ENCODE measurements around the gene CD200R1. TPM values are rescaled to one million over a fixed set of nuclear protein-coding genes. Genes with fewer than 3 reads are reported as not detected.

The CD200R1 gene
- total RNA-seq, 4 donors from 2014 or later, result 3.0 to 7.3 (median 6.2) TPM

DNA sequence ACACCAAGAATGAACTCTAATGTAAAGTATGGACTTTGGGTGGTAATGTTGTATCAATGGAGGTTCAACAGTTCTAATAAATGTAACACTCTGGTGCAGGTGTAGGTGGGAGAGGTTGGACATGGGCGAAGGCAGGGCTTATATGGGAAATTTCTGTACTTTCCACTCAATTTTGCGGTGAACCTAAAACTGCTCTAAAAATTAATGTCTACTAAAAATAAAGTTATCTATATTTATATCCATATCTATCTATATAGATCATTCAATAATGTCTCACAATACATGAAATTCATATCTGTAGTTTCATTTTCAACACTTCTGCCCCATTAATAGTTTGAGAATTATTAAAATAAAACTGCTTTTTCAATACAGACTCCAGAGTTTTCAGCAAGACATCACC, 49.3 kb downstream of the CD200R1 start:
- TF ChIP-seq, protein P1, sequence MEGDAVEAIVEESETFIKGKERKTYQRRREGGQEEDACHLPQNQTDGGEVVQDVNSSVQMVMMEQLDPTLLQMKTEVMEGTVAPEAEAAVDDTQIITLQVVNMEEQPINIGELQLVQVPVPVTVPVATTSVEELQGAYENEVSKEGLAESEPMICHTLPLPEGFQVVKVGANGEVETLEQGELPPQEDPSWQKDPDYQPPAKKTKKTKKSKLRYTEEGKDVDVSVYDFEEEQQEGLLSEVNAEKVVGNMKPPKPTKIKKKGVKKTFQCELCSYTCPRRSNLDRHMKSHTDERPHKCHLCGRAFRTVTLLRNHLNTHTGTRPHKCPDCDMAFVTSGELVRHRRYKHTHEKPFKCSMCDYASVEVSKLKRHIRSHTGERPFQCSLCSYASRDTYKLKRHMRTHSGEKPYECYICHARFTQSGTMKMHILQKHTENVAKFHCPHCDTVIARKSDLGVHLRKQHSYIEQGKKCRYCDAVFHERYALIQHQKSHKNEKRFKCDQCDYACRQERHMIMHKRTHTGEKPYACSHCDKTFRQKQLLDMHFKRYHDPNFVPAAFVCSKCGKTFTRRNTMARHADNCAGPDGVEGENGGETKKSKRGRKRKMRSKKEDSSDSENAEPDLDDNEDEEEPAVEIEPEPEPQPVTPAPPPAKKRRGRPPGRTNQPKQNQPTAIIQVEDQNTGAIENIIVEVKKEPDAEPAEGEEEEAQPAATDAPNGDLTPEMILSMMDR (IDR thresholded peaks at IDR 0.05; ENCODE audit: low read depth), result no peak

GRCh38 chr3:112908252-112908651, 66.7 kb downstream of the CD200R1 start:
- TF ChIP-seq, protein P1 (IDR thresholded peaks at IDR 0.05; ENCODE audit: low read depth), result no peak

DNA sequence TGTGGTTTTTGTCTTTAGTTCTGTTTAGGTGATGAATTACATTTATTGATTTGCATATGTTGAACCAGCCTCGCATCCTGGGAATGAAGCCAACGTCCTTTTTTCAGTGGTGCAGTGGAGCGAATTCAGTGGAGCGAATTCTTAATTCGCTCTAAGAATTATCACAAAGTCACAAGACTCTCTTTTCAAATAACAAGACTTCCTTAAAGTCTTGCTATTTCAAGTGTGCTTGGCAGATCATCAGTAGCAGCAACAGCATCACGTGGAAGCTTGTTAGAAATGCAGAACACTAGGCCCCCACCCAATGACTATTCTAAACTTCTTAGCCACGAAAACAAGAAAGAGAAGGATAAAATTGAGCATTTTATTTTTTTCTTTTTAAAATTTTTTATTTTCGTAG, 70.1 kb downstream of the CD200R1 start:
- TF ChIP-seq, protein P1 (IDR thresholded peaks at IDR 0.05; ENCODE audit: low read depth), result no peak

DNA sequence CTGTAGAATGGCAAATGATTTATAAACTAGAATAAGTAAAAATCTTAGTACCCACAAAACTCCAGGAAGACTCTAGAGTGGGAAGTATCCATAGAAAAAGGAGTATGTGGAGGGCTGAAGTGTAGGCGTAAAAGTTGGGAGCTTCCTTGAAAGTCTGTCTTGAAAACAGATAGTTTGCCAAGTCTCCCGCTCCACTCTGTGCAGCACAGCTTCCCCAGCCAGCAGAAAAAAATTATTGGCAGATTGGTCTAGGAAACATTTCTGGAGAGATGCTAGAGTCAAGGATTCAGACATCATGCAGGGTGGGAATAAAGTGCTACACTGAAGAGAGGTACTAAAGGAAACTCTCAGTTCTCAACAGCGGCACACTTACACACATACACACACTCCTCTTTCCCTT, 74.8 kb downstream of the CD200R1 start:
- TF ChIP-seq, protein P1 (IDR thresholded peaks at IDR 0.05; ENCODE audit: low read depth), result no peak

DNA sequence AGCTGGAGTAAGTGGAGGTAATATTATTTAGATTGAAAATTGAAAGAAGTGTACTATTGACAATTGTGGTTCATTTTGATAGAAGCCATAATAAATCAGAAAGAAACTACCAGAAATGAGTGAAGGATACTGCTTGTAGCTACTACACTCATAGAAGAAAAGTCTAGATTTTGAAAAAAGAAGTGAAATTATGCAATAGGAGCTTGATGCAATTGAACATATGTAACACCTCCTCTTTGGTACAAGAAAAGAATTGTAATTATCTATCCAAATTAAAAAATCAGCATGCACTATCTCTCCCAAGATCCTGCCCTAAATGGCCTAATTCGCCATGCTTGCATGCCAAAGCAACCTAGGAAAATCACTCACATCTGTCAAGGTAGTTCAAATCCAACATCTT, 77.1 kb downstream of the CD200R1 start:
- TF ChIP-seq, protein P1 (IDR thresholded peaks at IDR 0.05; ENCODE audit: low read depth), result no peak

DNA sequence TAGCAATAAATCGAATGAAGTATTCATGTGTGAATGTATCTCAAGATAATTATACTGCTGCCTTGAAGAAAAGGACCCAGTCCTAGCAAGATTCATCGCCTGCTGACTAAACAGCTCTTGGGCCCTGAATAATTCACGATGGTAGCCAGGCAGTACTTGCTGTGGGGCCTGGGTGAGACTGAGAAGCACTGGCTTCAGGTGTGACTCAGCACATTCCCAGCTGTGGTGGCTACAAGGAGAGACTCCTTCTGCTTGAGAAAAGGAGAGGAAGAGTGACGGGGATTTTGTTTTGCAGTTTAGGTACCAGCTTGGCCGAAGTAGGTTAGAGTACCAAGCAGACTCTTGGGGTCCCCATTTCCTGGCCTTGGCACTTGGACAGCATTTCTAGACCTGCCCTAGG, 80.6 kb downstream of the CD200R1 start:
- TF ChIP-seq, protein P1 (IDR thresholded peaks at IDR 0.05; ENCODE audit: low read depth), result no peak

DNA sequence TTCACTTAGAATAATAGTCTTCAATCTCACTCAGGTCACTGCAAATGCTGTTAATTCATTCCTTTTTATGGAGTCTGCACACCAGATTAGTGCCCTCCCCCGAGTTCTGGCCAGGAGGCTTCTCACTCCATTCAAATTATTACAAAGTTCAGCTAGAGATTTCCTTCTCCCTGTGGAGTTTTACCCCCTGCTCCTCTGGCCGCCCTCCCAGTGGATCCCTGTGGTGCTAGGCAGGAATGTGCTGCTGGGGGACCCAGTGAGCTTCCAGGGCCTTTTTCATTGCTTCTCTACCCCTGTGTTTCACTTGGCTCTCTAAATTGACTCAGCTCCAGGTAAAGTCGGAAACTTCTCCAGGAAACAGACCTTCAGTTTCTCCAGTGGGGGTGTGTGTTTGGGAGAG, 85.5 kb downstream of the CD200R1 start:
- TF ChIP-seq, protein P1 (IDR thresholded peaks at IDR 0.05; ENCODE audit: low read depth), result no peak
